BJ (cell line): Measurements from ENCODE around the gene FGFR2. TPM values are rescaled to one million over a fixed set of nuclear protein-coding genes. Genes with fewer than 3 reads are reported as not detected.

Experiments
- CTCF ChIA-PET: fragments of 350-600 bp; formaldehyde crosslinking; extraction: SDS; loops from one replicate; lab custom pipeline; 2021; ENCODE audit warnings: antibody characterized with exemption, inconsistent platforms; lab: Yijun Ruan, JAX
- POLR2A ChIA-PET: fragments of 300-600 bp; sonication (Branson Sonifier 250); formaldehyde crosslinking; extraction: SDS; loops from one replicate; lab custom pipeline; 2021; ENCODE audit warnings: antibody characterized with exemption; lab: Charles Lee
- DNase-seq: peaks from one replicate; pipeline ENCODE4 v3.0.0-alpha.2; 2011; ENCODE audit warnings: low read depth
- H3K27me3 ChIP-seq: 2 replicates; pipeline ENCODE4 v1.6.0; 2011; ENCODE audit warnings: low read length; ENCODE audit not compliant: control insufficient read depth, insufficient read depth
- H3K36me3 ChIP-seq: 2 replicates; pipeline ENCODE4 v1.5.1; 2011; ENCODE audit warnings: low read length; ENCODE audit not compliant: control insufficient read depth, insufficient read depth
- H3K4me3 ChIP-seq: 2 replicates; pipeline ENCODE4 v1.5.1; 2011; ENCODE audit warnings: low read depth, mild to moderate bottlenecking, control low read depth, low read length
- CTCF ChIP-seq: IDR thresholded peaks from 2 replicates; pipeline ENCODE4 v1.5.1; 2011; ENCODE audit warnings: low read depth, mild to moderate bottlenecking, control low read depth, inconsistent platforms, low read length, moderate library complexity; ENCODE audit not compliant: insufficient read depth
- polyA plus RNA-seq: library from polyadenylated mRNA; depleted of rRNA; stranded (reverse); fragments of >200 nt; gene quantifications from 2 replicates; pipeline ENCODE4 v1.2.3, GENCODE V29; 2011

Gene FGFR2
- polyA plus RNA-seq, 1 experiment = 0.26 TPM

- Histone ChIP-seq H3K36me3 (no peaks in the 10 kb centered on the region), H3K4me3 (no peak overlapping the region), H3K27me3 (no peaks in the 10 kb centered on the region)
- no peak for TF ChIP-seq CTCF
- no peak for DNase-seq
- POLR2A ChIA-PET = no interaction called here
- CTCF ChIA-PET = no interaction called here
Measured at GRCh38 chr10:121530481-121531075, 67.7 kb downstream of the FGFR2 start.

GRCh38 chr10:121527690-121528089 is 70.6 kb downstream of the FGFR2 start:
- H3K27me3 ChIP-seq = no peaks in the 10 kb centered on the region
- H3K4me3 ChIP-seq = no peak overlapping the region
- CTCF ChIA-PET = interaction anchor here (0.7 to 1.0 kb wide), 2 partner anchors 10 to 47 kb away, joined by 3 read pairs; no protein-coding TSS in a partner anchor
- POLR2A ChIA-PET = no interaction called here
- TF ChIP-seq CTCF = no peak
- DNase-seq = no peak
- H3K36me3 ChIP-seq = no peaks in the 10 kb centered on the region

- H3K36me3 ChIP-seq = no peaks in the 10 kb centered on the region
- CTCF ChIA-PET = no interaction called here
- no peak overlapping the region for H3K4me3 ChIP-seq
- POLR2A ChIA-PET = no interaction called here
- H3K27me3 ChIP-seq = no peaks in the 10 kb centered on the region
- TF ChIP-seq CTCF = no peak
- DNase-seq = no peak
Measured at GRCh38 chr10:121526801-121527221, 71.4 kb downstream of the FGFR2 start.

- no peaks in the 10 kb centered on the region for H3K36me3 ChIP-seq
- POLR2A ChIA-PET = no interaction called here
Measured at GRCh38 chr10:121526135-121526790, 72.0 kb downstream of the FGFR2 start.

More at GRCh38 chr10:121526135-121526790, 72.0 kb downstream of the FGFR2 start:
- no peaks in the 10 kb centered on the region for H3K27me3 ChIP-seq
- CTCF ChIA-PET = no interaction called here
- no peak for DNase-seq
- H3K4me3 ChIP-seq = no peak overlapping the region
- no peak for TF ChIP-seq CTCF
